Measurements from ENCODE around the gene ECPAS.

ECPAS gene

DNA sequence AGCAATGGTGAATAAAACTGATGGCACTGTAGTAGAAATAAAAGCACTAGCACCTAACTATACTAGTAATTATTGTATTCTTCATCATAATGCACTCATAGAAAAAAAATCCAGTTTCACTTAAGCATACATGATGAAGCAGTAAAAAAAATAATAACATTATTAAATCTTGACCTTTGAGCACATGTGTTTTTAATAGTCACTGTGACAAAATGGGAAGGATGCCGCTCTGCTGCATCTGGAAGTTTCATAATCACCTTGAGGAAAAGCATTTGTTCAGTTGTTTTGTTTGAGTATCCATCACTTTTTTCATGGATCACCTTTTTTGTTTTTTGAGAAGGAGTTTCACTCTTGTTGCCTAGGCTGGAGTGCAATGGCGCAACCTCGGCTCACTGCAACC, 167.4 kb downstream of the ECPAS start:
- H3K36me3 Mint-ChIP-seq (ENCODE audit: low read depth): peaks cover 7% of the 10 kb centered on the region
- H3K27me3 Mint-ChIP-seq (ENCODE audit: low read depth): no peaks in the 10 kb centered on the region
- no peak overlapping the region for H3K27ac Mint-ChIP-seq
- H3K9me3 Mint-ChIP-seq: peaks cover 25% of the 10 kb centered on the region
- TF ChIP-seq, protein P1, sequence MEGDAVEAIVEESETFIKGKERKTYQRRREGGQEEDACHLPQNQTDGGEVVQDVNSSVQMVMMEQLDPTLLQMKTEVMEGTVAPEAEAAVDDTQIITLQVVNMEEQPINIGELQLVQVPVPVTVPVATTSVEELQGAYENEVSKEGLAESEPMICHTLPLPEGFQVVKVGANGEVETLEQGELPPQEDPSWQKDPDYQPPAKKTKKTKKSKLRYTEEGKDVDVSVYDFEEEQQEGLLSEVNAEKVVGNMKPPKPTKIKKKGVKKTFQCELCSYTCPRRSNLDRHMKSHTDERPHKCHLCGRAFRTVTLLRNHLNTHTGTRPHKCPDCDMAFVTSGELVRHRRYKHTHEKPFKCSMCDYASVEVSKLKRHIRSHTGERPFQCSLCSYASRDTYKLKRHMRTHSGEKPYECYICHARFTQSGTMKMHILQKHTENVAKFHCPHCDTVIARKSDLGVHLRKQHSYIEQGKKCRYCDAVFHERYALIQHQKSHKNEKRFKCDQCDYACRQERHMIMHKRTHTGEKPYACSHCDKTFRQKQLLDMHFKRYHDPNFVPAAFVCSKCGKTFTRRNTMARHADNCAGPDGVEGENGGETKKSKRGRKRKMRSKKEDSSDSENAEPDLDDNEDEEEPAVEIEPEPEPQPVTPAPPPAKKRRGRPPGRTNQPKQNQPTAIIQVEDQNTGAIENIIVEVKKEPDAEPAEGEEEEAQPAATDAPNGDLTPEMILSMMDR (IDR thresholded peaks at IDR 0.05; ENCODE audit: unreplicated experiment in 3 of 3): no peak
- H3K4me1 Mint-ChIP-seq: no peaks in the 10 kb centered on the region
- H3K4me3 Mint-ChIP-seq: no peak overlapping the region
